Neural cell (in vitro differentiated cells): ENCODE data around the gene PPP2R2D. TPM values are rescaled to one million over a fixed set of nuclear protein-coding genes. Genes with fewer than 3 reads are reported as not detected.

Source experiments
- H2AFZ ChIP-seq: fragments of 200-600, 300-800 bp; sonication (generic), shearing (Covaris generic); 2 replicates; pipeline ENCODE4 v1.6.0; 2014; ENCODE audit warnings: low read depth, mild to moderate bottlenecking, antibody characterized with exemption, low read length, moderate library complexity
- H3F3A ChIP-seq: fragments of 200-600 bp; shearing (Covaris generic); 2 replicates; pipeline ENCODE4 v1.6.1; 2016; ENCODE audit warnings: mild to moderate bottlenecking, moderate library complexity, mixed read lengths, antibody characterized with exemption, low read length; ENCODE audit not compliant: insufficient read depth, poor library complexity, severe bottlenecking
- H3K27ac ChIP-seq: fragments of 200-600, 300-800 bp; sonication (generic), shearing (Covaris generic); 2 replicates; pipeline ENCODE4 v1.5.1; 2014; ENCODE audit warnings: mild to moderate bottlenecking, low read length, moderate library complexity
- H3K27me3 ChIP-seq: fragments of 300-800, 200-600 bp; sonication (generic), shearing (Covaris generic); 2 replicates; pipeline ENCODE4 v1.6.0; 2014; ENCODE audit warnings: mild to moderate bottlenecking, low read depth, low read length, moderate library complexity; ENCODE audit not compliant: insufficient read depth
- H3K36me3 ChIP-seq: fragments of 300-800, 200-600 bp; sonication (generic), shearing (Covaris generic); 2 replicates; pipeline ENCODE4 v1.5.1; 2014; ENCODE audit warnings: mild to moderate bottlenecking, antibody characterized with exemption, low read length, moderate library complexity; ENCODE audit not compliant: insufficient read depth
- H3K4me2 ChIP-seq: fragments of 300-800, 200-600 bp; sonication (generic), shearing (Covaris generic); 2 replicates; pipeline ENCODE4 v1.6.0; 2014; ENCODE audit warnings: mild to moderate bottlenecking, low read length
- H3K4me3 ChIP-seq: fragments of 300-800, 200-600 bp; sonication (generic), shearing (Covaris generic); 2 replicates; pipeline ENCODE4 v1.5.1; 2014; ENCODE audit warnings: mild to moderate bottlenecking, low read length, moderate library complexity
- H3K79me2 ChIP-seq: fragments of 200-600 bp; shearing (Covaris generic); replicated peaks from 2 replicates; pipeline ENCODE4 v1.6.0; 2014; ENCODE audit warnings: mild to moderate bottlenecking, low read length, moderate library complexity; ENCODE audit not compliant: insufficient read depth
- H3K9ac ChIP-seq: fragments of 300-800, 200-600 bp; sonication (generic), shearing (Covaris generic); 2 replicates; pipeline ENCODE4 v1.6.1; 2016; ENCODE audit warnings: mild to moderate bottlenecking, low read length, mixed read lengths
- H3K9me2 ChIP-seq: fragments of 200-600 bp; shearing (Covaris generic); 2 replicates; pipeline ENCODE4 v1.6.1; 2016; ENCODE audit warnings: mild to moderate bottlenecking, low read length, mixed read lengths; ENCODE audit not compliant: insufficient read depth
- H3K9me3 ChIP-seq: fragments of 200-600, 300-800 bp; sonication (generic), shearing (Covaris generic); 2 replicates; pipeline ENCODE4 v1.6.1; 2016; ENCODE audit warnings: mild to moderate bottlenecking, mixed run types, low read length, moderate library complexity, mixed read lengths
- H4K20me1 ChIP-seq: fragments of 200-600 bp; shearing (Covaris generic); 2 replicates; pipeline ENCODE4 v1.6.1; 2016; ENCODE audit warnings: mild to moderate bottlenecking, mixed run types; ENCODE audit not compliant: insufficient read depth
- EP300 ChIP-seq: fragments of 450-650 bp; conservative IDR thresholded peaks from 2 replicates; pipeline ENCODE4 v1.6.1; 2014; ENCODE audit warnings: antibody characterized with exemption, mild to moderate bottlenecking, moderate library complexity; ENCODE audit not compliant: poor library complexity, severe bottlenecking
- EZH2 ChIP-seq: fragments of 200-600, 300-800 bp; shearing (Covaris generic), sonication (generic); IDR thresholded peaks from 2 replicates; pipeline ENCODE4 v1.6.1; 2014; ENCODE audit warnings: antibody characterized with exemption, low read length, borderline replicate concordance, mild to moderate bottlenecking; ENCODE audit not compliant: insufficient read depth, poor library complexity, severe bottlenecking
- MXI1 ChIP-seq: fragments of 450-650 bp; conservative IDR thresholded peaks from 2 replicates; pipeline ENCODE4 v1.6.1; 2014; ENCODE audit warnings: antibody characterized with exemption, mild to moderate bottlenecking; ENCODE audit not compliant: poor library complexity, severe bottlenecking
- POLR2AphosphoS5 ChIP-seq: IDR thresholded peaks from 2 replicates; pipeline ENCODE4 v1.6.1; 2012
- RAD21 ChIP-seq: fragments of 450-650 bp; conservative IDR thresholded peaks from 2 replicates; pipeline ENCODE4 v1.6.1; 2014; ENCODE audit warnings: antibody characterized with exemption, mild to moderate bottlenecking, moderate library complexity
- SMC3 ChIP-seq: fragments of 450-650 bp; conservative IDR thresholded peaks from 2 replicates; pipeline ENCODE4 v1.6.1; 2014; ENCODE audit warnings: antibody characterized with exemption, mild to moderate bottlenecking, moderate library complexity; ENCODE audit not compliant: poor library complexity
- TAF1 ChIP-seq: IDR thresholded peaks from 2 replicates; pipeline ENCODE4 v1.6.1; 2012; ENCODE audit warnings: low read depth
- polyA plus RNA-seq: library from polyadenylated mRNA; depleted of rRNA; stranded (reverse); fragments of >200 nt; gene quantifications from 2 replicates; pipeline ENCODE4 v1.2.3, GENCODE V29; 2014
- TF ChIP-seq, protein P1 (sequence below): fragments of 450-650 bp; IDR thresholded peaks from 2 replicates; pipeline ENCODE4 v1.5.1; 2014; ENCODE audit warnings: antibody characterized with exemption, mild to moderate bottlenecking, moderate library complexity; ENCODE audit not compliant: poor library complexity, severe bottlenecking
- TF ChIP-seq, protein P2 (sequence below): IDR thresholded peaks from 2 replicates; pipeline ENCODE4 v1.6.1; 2012; ENCODE audit warnings: borderline replicate concordance

The PPP2R2D gene
- polyA plus RNA-seq, 1 donor from 2014 or later: 71.7 TPM

DNA sequence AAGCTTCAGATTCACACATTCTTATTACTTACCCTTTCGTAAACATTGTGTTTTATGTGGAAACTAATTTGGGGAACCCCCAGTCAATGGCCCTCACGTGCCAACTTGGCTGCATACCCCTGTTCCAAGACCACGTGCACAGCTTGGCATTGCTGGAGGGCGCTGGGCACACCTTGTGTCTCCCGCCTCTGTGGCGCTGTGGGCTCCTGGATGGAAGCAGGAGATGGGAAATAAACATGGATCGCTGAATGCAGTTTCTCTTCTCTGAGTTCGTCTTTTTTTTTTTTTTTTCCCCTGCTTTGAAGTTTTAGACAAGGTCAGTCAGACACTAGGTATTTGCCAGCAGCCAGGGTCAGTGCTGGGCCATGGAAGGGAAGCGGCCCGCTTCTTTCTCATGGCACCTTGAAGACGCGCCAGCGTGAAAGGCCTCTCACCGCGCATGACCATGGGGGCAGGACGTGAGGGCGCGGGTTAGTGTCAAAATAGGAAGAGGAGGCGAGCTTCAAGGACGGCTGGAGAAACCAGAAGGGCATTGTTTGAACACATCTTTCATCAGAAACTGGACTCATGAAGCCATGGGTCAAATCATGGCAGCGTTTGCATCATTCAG lies 53.7 kb downstream of the PPP2R2D start:
- H3K27ac ChIP-seq: no peak overlapping the region
- no peaks in the 10 kb centered on the region for H3K27me3 ChIP-seq
- H3F3A ChIP-seq: no peaks in the 10 kb centered on the region
- no peaks in the 10 kb centered on the region for H3K9me3 ChIP-seq
- H3K4me2 ChIP-seq: no peak overlapping the region
- peaks cover 7% of the 10 kb centered on the region for H3K36me3 ChIP-seq
- H3K79me2 ChIP-seq: no peaks in the 10 kb centered on the region
- H3K9me2 ChIP-seq: no peaks in the 10 kb centered on the region
- H3K9ac ChIP-seq: no peak overlapping the region
- no peak overlapping the region for H3K4me3 ChIP-seq
- H2AFZ ChIP-seq: no peak overlapping the region
- TF ChIP-seq EZH2 (no peak), POLR2AphosphoS5 (no peak), TAF1 (no peak), SMC3 (no peak), EP300 (no peak), MXI1 (no peak), RAD21 (no peak)
- TF ChIP-seq, protein P1, sequence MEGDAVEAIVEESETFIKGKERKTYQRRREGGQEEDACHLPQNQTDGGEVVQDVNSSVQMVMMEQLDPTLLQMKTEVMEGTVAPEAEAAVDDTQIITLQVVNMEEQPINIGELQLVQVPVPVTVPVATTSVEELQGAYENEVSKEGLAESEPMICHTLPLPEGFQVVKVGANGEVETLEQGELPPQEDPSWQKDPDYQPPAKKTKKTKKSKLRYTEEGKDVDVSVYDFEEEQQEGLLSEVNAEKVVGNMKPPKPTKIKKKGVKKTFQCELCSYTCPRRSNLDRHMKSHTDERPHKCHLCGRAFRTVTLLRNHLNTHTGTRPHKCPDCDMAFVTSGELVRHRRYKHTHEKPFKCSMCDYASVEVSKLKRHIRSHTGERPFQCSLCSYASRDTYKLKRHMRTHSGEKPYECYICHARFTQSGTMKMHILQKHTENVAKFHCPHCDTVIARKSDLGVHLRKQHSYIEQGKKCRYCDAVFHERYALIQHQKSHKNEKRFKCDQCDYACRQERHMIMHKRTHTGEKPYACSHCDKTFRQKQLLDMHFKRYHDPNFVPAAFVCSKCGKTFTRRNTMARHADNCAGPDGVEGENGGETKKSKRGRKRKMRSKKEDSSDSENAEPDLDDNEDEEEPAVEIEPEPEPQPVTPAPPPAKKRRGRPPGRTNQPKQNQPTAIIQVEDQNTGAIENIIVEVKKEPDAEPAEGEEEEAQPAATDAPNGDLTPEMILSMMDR: no peak
- TF ChIP-seq, protein P2, sequence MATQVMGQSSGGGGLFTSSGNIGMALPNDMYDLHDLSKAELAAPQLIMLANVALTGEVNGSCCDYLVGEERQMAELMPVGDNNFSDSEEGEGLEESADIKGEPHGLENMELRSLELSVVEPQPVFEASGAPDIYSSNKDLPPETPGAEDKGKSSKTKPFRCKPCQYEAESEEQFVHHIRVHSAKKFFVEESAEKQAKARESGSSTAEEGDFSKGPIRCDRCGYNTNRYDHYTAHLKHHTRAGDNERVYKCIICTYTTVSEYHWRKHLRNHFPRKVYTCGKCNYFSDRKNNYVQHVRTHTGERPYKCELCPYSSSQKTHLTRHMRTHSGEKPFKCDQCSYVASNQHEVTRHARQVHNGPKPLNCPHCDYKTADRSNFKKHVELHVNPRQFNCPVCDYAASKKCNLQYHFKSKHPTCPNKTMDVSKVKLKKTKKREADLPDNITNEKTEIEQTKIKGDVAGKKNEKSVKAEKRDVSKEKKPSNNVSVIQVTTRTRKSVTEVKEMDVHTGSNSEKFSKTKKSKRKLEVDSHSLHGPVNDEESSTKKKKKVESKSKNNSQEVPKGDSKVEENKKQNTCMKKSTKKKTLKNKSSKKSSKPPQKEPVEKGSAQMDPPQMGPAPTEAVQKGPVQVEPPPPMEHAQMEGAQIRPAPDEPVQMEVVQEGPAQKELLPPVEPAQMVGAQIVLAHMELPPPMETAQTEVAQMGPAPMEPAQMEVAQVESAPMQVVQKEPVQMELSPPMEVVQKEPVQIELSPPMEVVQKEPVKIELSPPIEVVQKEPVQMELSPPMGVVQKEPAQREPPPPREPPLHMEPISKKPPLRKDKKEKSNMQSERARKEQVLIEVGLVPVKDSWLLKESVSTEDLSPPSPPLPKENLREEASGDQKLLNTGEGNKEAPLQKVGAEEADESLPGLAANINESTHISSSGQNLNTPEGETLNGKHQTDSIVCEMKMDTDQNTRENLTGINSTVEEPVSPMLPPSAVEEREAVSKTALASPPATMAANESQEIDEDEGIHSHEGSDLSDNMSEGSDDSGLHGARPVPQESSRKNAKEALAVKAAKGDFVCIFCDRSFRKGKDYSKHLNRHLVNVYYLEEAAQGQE: no peak
- H4K20me1 ChIP-seq: no peaks in the 10 kb centered on the region

DNA sequence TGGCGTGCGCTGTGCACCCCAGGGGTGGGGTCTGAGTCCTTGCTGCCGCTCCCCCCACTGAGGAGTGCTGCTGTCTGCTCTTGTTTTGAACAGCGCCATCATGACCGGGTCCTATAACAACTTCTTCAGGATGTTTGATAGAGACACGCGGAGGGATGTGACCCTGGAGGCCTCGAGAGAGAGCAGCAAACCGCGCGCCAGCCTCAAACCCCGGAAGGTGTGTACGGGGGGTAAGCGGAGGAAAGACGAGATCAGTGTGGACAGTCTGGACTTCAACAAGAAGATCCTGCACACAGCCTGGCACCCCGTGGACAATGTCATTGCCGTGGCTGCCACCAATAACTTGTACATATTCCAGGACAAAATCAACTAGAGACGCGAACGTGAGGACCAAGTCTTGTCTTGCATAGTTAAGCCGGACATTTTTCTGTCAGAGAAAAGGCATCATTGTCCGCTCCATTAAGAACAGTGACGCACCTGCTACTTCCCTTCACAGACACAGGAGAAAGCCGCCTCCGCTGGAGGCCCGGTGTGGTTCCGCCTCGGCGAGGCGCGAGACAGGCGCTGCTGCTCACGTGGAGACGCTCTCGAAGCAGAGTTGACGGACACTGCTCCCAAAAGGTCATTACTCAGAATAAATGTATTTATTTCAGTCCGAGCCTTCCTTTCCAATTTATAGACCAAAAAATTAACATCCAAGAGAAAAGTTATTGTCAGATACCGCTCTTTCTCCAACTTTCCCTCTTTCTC lies 55.0 kb downstream of the PPP2R2D start:
- Histone ChIP-seq H3K4me3 (no peak overlapping the region), H3K36me3 (no peaks in the 10 kb centered on the region), H3F3A (no peaks in the 10 kb centered on the region), H3K4me2 (no peak overlapping the region), H3K9me3 (no peaks in the 10 kb centered on the region), H3K9ac (no peak overlapping the region), H3K79me2 (no peaks in the 10 kb centered on the region), H2AFZ (no peak overlapping the region), H3K9me2 (no peaks in the 10 kb centered on the region), H3K27me3 (no peaks in the 10 kb centered on the region), H3K27ac (no peak overlapping the region), H4K20me1 (no peaks in the 10 kb centered on the region)
- no peak for TF ChIP-seq RAD21
- TF ChIP-seq POLR2AphosphoS5: no peak
- TF ChIP-seq, protein P1: no peak
- no peak for TF ChIP-seq EZH2
- TF ChIP-seq EP300: no peak
